Liver (tissue), 9 donors: ENCODE measurements around the gene HEATR5B. TPM values are rescaled to one million over a fixed set of nuclear protein-coding genes. Genes with fewer than 3 reads are reported as not detected.
"Not testable (repeated sequence)": the region's sequence is repeated elsewhere in the genome, so short reads cannot be mapped to it uniquely, and the experiment has no call there.

Experiments used
- DNase-seq: peaks from one replicate; pipeline ENCODE4 v3.0.0-alpha.2; 2017; ENCODE audit warnings: low spot score
- H3K27ac ChIP-seq, 2 donors: one replicate each; pipeline ENCODE4 v1.7.0; 2013; ENCODE audit warnings: inconsistent platforms in 2 of 2, low read length in 2 of 2, control low read depth in 1 of 2, low read depth in 1 of 2, mild to moderate bottlenecking in 1 of 2
- H3K27me3 ChIP-seq, 4 donors: one replicate each; pipeline versions ENCODE4 v1.6.1 to v1.7.0; 2013; ENCODE audit warnings: low read length in 3 of 4, inconsistent platforms in 1 of 4, mild to moderate bottlenecking in 1 of 4, moderate library complexity in 1 of 4; ENCODE audit not compliant: control insufficient read depth in 4 of 4, insufficient read depth in 4 of 4
- H3K36me3 ChIP-seq, 4 donors: one replicate each; pipeline versions ENCODE4 v1.6.1 to v1.7.0; 2013; ENCODE audit warnings: low read length in 3 of 4, mild to moderate bottlenecking in 3 of 4, low read depth in 1 of 4, moderate library complexity in 1 of 4; ENCODE audit not compliant: control insufficient read depth in 4 of 4, insufficient read depth in 3 of 4
- H3K4me1 ChIP-seq, 4 donors: one replicate each; pipeline versions ENCODE4 v1.6.1 to v1.7.0; 2013; ENCODE audit warnings: low read length in 3 of 4, mild to moderate bottlenecking in 3 of 4, moderate library complexity in 1 of 4; ENCODE audit not compliant: control insufficient read depth in 4 of 4, insufficient read depth in 4 of 4
- H3K4me3 ChIP-seq, 3 donors: one replicate each; pipeline versions ENCODE4 v1.6.1 to v1.7.0; 2013; ENCODE audit warnings: low read length in 3 of 3, control low read depth in 1 of 3, low read depth in 1 of 3, mild to moderate bottlenecking in 1 of 3
- H3K9ac ChIP-seq, 2 donors: one replicate each; pipeline ENCODE4 v1.7.0; 2013; ENCODE audit warnings: low read length in 2 of 2, mild to moderate bottlenecking in 2 of 2, moderate library complexity in 2 of 2, control low read depth in 1 of 2, low read depth in 1 of 2
- H3K9me3 ChIP-seq, 4 donors: one replicate each; pipeline versions ENCODE4 v1.6.1 to v1.7.0; 2013; ENCODE audit warnings: low read length in 3 of 4; ENCODE audit not compliant: control insufficient read depth in 4 of 4
- EGR1 ChIP-seq, 2 donors: IDR thresholded peaks; 2 replicates each; pipeline ENCODE4 v1.6.1; 2016 to 2018; ENCODE audit warnings: antibody characterized with exemption in 2 of 2, low read depth in 2 of 2
- FOXA1 ChIP-seq: IDR thresholded peaks from 2 replicates; pipeline ENCODE4 v1.6.1; 2016; ENCODE audit warnings: antibody characterized with exemption
- FOXA2 ChIP-seq: IDR thresholded peaks from 2 replicates; pipeline ENCODE4 v1.6.1; 2016; ENCODE audit warnings: antibody characterized with exemption
- GABPA ChIP-seq, 2 donors: IDR thresholded peaks in 1 of 2; conservative IDR thresholded peaks in 1 of 2; 2 replicates each; pipeline ENCODE4 v1.6.1; 2016; ENCODE audit warnings: antibody characterized with exemption in 2 of 2, mild to moderate bottlenecking in 1 of 2, moderate library complexity in 1 of 2
- HNF4A ChIP-seq, 2 donors: conservative IDR thresholded peaks; 2 replicates each; pipeline ENCODE4 v1.6.1; 2016; ENCODE audit warnings: antibody characterized with exemption in 2 of 2, mild to moderate bottlenecking in 2 of 2
- HNF4G ChIP-seq: IDR thresholded peaks from 2 replicates; pipeline ENCODE4 v1.6.1; 2016; ENCODE audit warnings: antibody characterized with exemption
- JUND ChIP-seq, 2 donors: IDR thresholded peaks; 2 replicates each; pipeline ENCODE4 v1.6.1; 2016; ENCODE audit warnings: antibody characterized with exemption in 2 of 2
- RAD21 ChIP-seq, 2 donors: IDR thresholded peaks; 2 replicates each; pipeline ENCODE4 v1.6.1; 2016; ENCODE audit warnings: antibody characterized with exemption in 2 of 2, mild to moderate bottlenecking in 2 of 2
- RXRA ChIP-seq, 2 donors: IDR thresholded peaks; 2 replicates each; pipeline ENCODE4 v1.6.1; 2017 to 2018; ENCODE audit warnings: antibody characterized with exemption in 2 of 2, mild to moderate bottlenecking in 1 of 2
- SP1 ChIP-seq: IDR thresholded peaks from 2 replicates; pipeline ENCODE4 v1.6.1; 2018; ENCODE audit warnings: antibody characterized with exemption, mild to moderate bottlenecking
- TAF1 ChIP-seq: conservative IDR thresholded peaks from 2 replicates; pipeline ENCODE4 v1.6.1; 2016; ENCODE audit warnings: antibody characterized with exemption, mild to moderate bottlenecking
- YY1 ChIP-seq: IDR thresholded peaks from 2 replicates; pipeline ENCODE4 v1.6.1; 2016; ENCODE audit warnings: antibody characterized with exemption, mild to moderate bottlenecking
- WGBS: extraction: QIAGEN DNeasy Blood & Tissue Kit; methylation state at CpG from one replicate; pipeline ENCODE4 v1.1.7; 2013; 5-methylcytosine and 5-hydroxymethylcytosine counted together
- polyA plus RNA-seq, 2 donors: library from polyadenylated mRNA; stranded (reverse) in 1 of 2; unstranded in 1 of 2; fragments of 200-250 nt in 1 of 2; fragments of >200 nt in 1 of 2; fragmentation: Nextera tagmentation in 1 of 2; extraction: Ambion mirVana in 1 of 2; gene quantifications; one replicate each; pipeline versions ENCODE4 v1.2.1 to v1.2.3, GENCODE V29; 2013 to 2015
- total RNA-seq, 2 donors: library from RNA; depleted of rRNA; stranded (reverse); fragments of >200 nt; gene quantifications; one replicate each; pipeline ENCODE4 v1.2.3, GENCODE V29; 2014
- TF ChIP-seq, protein P1 (sequence below): IDR thresholded peaks from 2 replicates; pipeline ENCODE4 v1.6.1; 2016; ENCODE audit warnings: antibody characterized with exemption
- TF ChIP-seq, protein P2 (sequence below): IDR thresholded peaks from 2 replicates; pipeline ENCODE4 v1.6.1; 2016; ENCODE audit warnings: antibody characterized with exemption
- TF ChIP-seq, protein P3 (sequence below): IDR thresholded peaks from 2 replicates; pipeline ENCODE4 v1.6.1; 2016; ENCODE audit warnings: antibody characterized with exemption, mild to moderate bottlenecking
- TF ChIP-seq, protein P4 (sequence below): fragments of 150-350 bp; IDR thresholded peaks from 2 replicates; pipeline ENCODE4 v1.5.1; 2017; ENCODE audit warnings: improper control_type of control experiment, low read depth, low read length; ENCODE audit not compliant: missing input control
- TF ChIP-seq, protein P5 (sequence below): IDR thresholded peaks from 2 replicates; pipeline ENCODE4 v1.6.1; 2016; ENCODE audit warnings: antibody characterized with exemption
- donor health status: healthy.
- donor health status: healthy.
- donor health status: healthy.
- donor health status: healthy.
- donor health status: healthy.

Gene HEATR5B
- total and polyA plus RNA-seq, 4 donors: 4.1 to 24.3 (median 11.6) TPM

DNA sequence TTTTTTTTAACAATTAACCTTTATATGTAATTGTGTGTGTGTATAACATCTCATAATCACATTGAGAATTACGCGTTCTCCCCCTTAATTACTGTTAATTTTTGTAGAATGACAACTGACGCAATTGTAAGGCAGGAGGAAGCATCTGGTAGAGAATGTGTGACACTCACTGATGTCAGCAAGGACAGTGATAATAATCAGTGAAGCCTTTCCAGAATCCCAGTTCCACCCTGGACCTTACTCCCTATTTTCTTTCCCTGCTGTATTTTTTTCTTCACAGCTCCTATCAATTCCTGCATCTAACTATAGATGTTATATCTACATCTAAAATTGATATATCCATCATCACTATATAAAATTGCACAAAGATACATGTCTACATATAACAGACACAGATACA lies 101.7 kb downstream of the HEATR5B start:
- Histone ChIP-seq H3K36me3 (peaks cover 0 to 5% (median 3%) of the 10 kb centered on the region in 4 donors), H3K9me3 (no peaks in the 10 kb centered on the region), H3K4me1 (no peaks in the 10 kb centered on the region), H3K27ac (no peak overlapping the region), H3K4me3 (no peak overlapping the region), H3K9ac (no peak overlapping the region), H3K27me3 (no peaks in the 10 kb centered on the region)
- whole genome bisulfite sequencing: 93% methylated on average over 3 of the region's 3 CpGs
- TF ChIP-seq, protein P1, sequence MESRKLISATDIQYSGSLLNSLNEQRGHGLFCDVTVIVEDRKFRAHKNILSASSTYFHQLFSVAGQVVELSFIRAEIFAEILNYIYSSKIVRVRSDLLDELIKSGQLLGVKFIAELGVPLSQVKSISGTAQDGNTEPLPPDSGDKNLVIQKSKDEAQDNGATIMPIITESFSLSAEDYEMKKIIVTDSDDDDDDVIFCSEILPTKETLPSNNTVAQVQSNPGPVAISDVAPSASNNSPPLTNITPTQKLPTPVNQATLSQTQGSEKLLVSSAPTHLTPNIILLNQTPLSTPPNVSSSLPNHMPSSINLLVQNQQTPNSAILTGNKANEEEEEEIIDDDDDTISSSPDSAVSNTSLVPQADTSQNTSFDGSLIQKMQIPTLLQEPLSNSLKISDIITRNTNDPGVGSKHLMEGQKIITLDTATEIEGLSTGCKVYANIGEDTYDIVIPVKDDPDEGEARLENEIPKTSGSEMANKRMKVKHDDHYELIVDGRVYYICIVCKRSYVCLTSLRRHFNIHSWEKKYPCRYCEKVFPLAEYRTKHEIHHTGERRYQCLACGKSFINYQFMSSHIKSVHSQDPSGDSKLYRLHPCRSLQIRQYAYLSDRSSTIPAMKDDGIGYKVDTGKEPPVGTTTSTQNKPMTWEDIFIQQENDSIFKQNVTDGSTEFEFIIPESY: no peak
- TF ChIP-seq GABPA (IDR thresholded peaks at IDR 0.05 in 1 of 2, conservative IDR thresholded peaks at IDR 0.05 in 1 of 2) (no peak), YY1 (no peak), SP1 (no peak), FOXA2 (no peak), RXRA (IDR thresholded peaks at IDR 0.05) (no peak), FOXA1 (no peak), HNF4A (conservative IDR thresholded peaks at IDR 0.05) (no peak), JUND (IDR thresholded peaks at IDR 0.05) (no peak), TAF1 (no peak), HNF4G (no peak), EGR1 (IDR thresholded peaks at IDR 0.05; ENCODE audit: low read depth in 2 of 2) (no peak)
- TF ChIP-seq, protein P2, sequence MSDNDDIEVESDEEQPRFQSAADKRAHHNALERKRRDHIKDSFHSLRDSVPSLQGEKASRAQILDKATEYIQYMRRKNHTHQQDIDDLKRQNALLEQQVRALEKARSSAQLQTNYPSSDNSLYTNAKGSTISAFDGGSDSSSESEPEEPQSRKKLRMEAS: no peak
- TF ChIP-seq, protein P3, sequence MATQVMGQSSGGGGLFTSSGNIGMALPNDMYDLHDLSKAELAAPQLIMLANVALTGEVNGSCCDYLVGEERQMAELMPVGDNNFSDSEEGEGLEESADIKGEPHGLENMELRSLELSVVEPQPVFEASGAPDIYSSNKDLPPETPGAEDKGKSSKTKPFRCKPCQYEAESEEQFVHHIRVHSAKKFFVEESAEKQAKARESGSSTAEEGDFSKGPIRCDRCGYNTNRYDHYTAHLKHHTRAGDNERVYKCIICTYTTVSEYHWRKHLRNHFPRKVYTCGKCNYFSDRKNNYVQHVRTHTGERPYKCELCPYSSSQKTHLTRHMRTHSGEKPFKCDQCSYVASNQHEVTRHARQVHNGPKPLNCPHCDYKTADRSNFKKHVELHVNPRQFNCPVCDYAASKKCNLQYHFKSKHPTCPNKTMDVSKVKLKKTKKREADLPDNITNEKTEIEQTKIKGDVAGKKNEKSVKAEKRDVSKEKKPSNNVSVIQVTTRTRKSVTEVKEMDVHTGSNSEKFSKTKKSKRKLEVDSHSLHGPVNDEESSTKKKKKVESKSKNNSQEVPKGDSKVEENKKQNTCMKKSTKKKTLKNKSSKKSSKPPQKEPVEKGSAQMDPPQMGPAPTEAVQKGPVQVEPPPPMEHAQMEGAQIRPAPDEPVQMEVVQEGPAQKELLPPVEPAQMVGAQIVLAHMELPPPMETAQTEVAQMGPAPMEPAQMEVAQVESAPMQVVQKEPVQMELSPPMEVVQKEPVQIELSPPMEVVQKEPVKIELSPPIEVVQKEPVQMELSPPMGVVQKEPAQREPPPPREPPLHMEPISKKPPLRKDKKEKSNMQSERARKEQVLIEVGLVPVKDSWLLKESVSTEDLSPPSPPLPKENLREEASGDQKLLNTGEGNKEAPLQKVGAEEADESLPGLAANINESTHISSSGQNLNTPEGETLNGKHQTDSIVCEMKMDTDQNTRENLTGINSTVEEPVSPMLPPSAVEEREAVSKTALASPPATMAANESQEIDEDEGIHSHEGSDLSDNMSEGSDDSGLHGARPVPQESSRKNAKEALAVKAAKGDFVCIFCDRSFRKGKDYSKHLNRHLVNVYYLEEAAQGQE: no peak
- TF ChIP-seq, protein P4, sequence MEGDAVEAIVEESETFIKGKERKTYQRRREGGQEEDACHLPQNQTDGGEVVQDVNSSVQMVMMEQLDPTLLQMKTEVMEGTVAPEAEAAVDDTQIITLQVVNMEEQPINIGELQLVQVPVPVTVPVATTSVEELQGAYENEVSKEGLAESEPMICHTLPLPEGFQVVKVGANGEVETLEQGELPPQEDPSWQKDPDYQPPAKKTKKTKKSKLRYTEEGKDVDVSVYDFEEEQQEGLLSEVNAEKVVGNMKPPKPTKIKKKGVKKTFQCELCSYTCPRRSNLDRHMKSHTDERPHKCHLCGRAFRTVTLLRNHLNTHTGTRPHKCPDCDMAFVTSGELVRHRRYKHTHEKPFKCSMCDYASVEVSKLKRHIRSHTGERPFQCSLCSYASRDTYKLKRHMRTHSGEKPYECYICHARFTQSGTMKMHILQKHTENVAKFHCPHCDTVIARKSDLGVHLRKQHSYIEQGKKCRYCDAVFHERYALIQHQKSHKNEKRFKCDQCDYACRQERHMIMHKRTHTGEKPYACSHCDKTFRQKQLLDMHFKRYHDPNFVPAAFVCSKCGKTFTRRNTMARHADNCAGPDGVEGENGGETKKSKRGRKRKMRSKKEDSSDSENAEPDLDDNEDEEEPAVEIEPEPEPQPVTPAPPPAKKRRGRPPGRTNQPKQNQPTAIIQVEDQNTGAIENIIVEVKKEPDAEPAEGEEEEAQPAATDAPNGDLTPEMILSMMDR: no peak
- TF ChIP-seq, protein P5, sequence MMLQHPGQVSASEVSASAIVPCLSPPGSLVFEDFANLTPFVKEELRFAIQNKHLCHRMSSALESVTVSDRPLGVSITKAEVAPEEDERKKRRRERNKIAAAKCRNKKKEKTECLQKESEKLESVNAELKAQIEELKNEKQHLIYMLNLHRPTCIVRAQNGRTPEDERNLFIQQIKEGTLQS: no peak
- no peak for DNase-seq

DNA sequence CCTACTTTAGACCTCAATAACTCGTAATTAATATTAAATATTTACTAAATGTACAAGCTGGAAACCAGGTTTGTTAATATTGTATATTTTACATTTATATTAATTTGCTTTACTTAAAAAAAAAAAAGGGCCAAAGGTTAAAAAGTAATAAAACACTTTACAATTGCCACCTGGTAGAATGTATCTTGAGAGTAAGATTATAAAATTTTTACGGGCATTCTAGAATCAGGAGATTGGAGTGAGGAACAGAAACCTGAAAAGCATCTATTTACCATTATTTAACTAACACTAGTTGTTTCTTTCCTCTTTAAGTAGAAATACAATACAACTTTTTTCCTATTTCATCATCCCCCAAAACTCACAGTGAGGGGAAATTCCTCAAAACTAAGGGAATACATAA lies 102.3 kb downstream of the HEATR5B start:
- H3K4me3 ChIP-seq: no peak overlapping the region

DNA sequence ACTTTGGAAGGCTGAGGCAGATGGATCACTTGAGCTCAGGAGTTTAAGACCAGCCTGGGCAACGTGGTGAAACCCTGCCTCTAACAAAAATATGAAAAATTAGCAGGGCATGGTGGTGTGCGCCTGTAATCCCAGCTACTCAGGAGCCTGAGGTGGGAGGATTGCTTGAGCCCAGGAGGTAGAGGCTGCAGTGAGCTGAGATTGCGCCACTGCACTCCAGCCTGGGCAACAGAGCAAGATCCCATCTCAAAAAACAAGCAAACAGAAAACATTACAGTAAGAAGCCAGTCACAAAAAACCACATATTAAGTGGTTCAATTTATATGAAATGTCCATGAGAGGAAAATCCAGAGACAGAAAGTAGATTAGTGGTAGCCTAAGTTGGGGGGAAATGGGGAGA lies 105.2 kb downstream of the HEATR5B start:
- H3K4me3 ChIP-seq, H3K36me3 ChIP-seq, H3K27ac ChIP-seq, H3K9ac ChIP-seq, H3K4me1 ChIP-seq, H3K27me3 ChIP-seq, DNase-seq, H3K9me3 ChIP-seq: not testable (repeated sequence)
- 97% methylated on average over 3 of the region's 3 CpGs for WGBS

More for the DNA sequence above, 102.3 kb downstream of the HEATR5B start:
- Histone ChIP-seq H3K27ac (no peak overlapping the region), H3K9ac (no peak overlapping the region), H3K27me3 (no peaks in the 10 kb centered on the region), H3K36me3 (peaks cover 0 to 5% (median 3%) of the 10 kb centered on the region in 4 donors), H3K9me3 (no peaks in the 10 kb centered on the region), H3K4me1 (no peaks in the 10 kb centered on the region)
- TF ChIP-seq, protein P2: no peak
- TF ChIP-seq JUND (IDR thresholded peaks at IDR 0.05) (no peak), HNF4G (no peak), RAD21 (IDR thresholded peaks at IDR 0.05) (no peak)
- TF ChIP-seq, protein P4: no peak
- WGBS: 89% methylated on average over 2 of the region's 2 CpGs
- DNase-seq: no peak
